ENCODE data around the gene PRTN3.

GRCh38 chr19:879711-880438, 39.1 kb downstream of the PRTN3 start:
- no peak for TF ChIP-seq CTCF (IDR thresholded peaks at IDR 0.05)
- TF ChIP-seq POLR2A (IDR thresholded peaks at IDR 0.05): no peak
